PC-9 (cell line): Measurements from ENCODE around the gene CROCC. TPM values are rescaled to one million over a fixed set of nuclear protein-coding genes. Genes with fewer than 3 reads are reported as not detected.

Experiments used
- BruUV-seq: library from RNA; stranded (reverse); fragments of 400-500 nt; replicated peaks from 2 replicates; lab custom pipeline; 2021; lab: Mats Ljungman, UMichigan
- CTCF ChIA-PET: fragments of 300-600 bp; sonication (Branson Sonifier 250); formaldehyde crosslinking; loops from one replicate; lab custom pipeline; 2022; ENCODE audit warnings: antibody characterized with exemption; lab: Charles Lee
- POLR2A ChIA-PET: fragments of 300-600 bp; sonication (Branson Sonifier 250); formaldehyde crosslinking; loops from one replicate; lab custom pipeline; 2022; ENCODE audit warnings: antibody characterized with exemption; ENCODE audit not compliant: unreplicated experiment; lab: Charles Lee
- DNase-seq, 2 experiments: peaks; one replicate each; pipeline versions ENCODE4 v3.0.0 to v3.0.0-alpha.2; 2015 to 2022; ENCODE audit warnings: mixed read lengths in 1 of 2
- H2AFZ ChIP-seq: fragments of 200-600 bp; sonication (generic); 2 replicates; pipeline ENCODE4 v1.8.1; 2017; ENCODE audit warnings: antibody characterized with exemption
- H3F3A ChIP-seq: fragments of 200-600 bp; sonication (generic); 2 replicates; pipeline ENCODE4 v1.8.1; 2017; ENCODE audit warnings: antibody characterized with exemption, mild to moderate bottlenecking, low read depth; ENCODE audit not compliant: insufficient read depth
- H3K27ac ChIP-seq: fragments of 200-600 bp; sonication (generic); 2 replicates; pipeline ENCODE4 v1.6.1; 2016; ENCODE audit warnings: mixed run types
- H3K27me3 ChIP-seq: fragments of 200-600 bp; sonication (generic); 2 replicates; pipeline ENCODE4 v1.6.1; 2016; ENCODE audit warnings: low read depth, mixed run types; ENCODE audit not compliant: insufficient read depth
- H3K36me3 ChIP-seq: fragments of 200-600 bp; sonication (generic); 2 replicates; pipeline ENCODE4 v1.6.1; 2016; ENCODE audit warnings: low read depth, mixed run types
- H3K4me1 ChIP-seq: fragments of 200-600 bp; sonication (generic); replicated peaks from 2 replicates; pipeline ENCODE4 v1.6.1; 2016; ENCODE audit warnings: mixed run types; ENCODE audit not compliant: insufficient read depth
- H3K4me2 ChIP-seq: fragments of 200-600 bp; sonication (generic); 2 replicates; pipeline ENCODE4 v1.6.1; 2017; ENCODE audit warnings: mixed run types
- H3K4me3 ChIP-seq: fragments of 200-600 bp; sonication (generic); 2 replicates; pipeline ENCODE4 v1.6.1; 2016; ENCODE audit warnings: mixed run types
- H3K79me2 ChIP-seq: fragments of 200-600 bp; sonication (generic); 2 replicates; pipeline ENCODE4 v1.6.1; 2017; ENCODE audit warnings: low read depth, mixed run types
- H3K9me2 ChIP-seq: fragments of 200-600 bp; sonication (generic); 2 replicates; pipeline ENCODE4 v1.8.1; 2017; ENCODE audit warnings: mild to moderate bottlenecking; ENCODE audit not compliant: insufficient read depth
- H3K9me3 ChIP-seq: fragments of 200-600 bp; sonication (generic); 2 replicates; pipeline ENCODE4 v1.8.1; 2016; ENCODE audit warnings: low read depth; ENCODE audit not compliant: insufficient read depth
- H4K20me1 ChIP-seq: fragments of 200-600 bp; sonication (generic); 2 replicates; pipeline ENCODE4 v1.8.1; 2017; ENCODE audit not compliant: insufficient read depth
- EZH2 ChIP-seq: fragments of 200-600 bp; sonication (generic); IDR thresholded peaks from 2 replicates; pipeline ENCODE4 v1.8.0; 2017; ENCODE audit warnings: antibody characterized with exemption, low read depth
- intact Hi-C: fragments of 100-400 bp; cut with micrococcal nuclease; formaldehyde crosslinking; loops from one replicate; pipeline ENCODE4 v1.10.0; 2022; ENCODE audit not compliant: unreplicated experiment
- total RNA-seq: library from RNA; stranded (reverse); gene quantifications from 2 replicates; pipeline ENCODE4 v1.2.3, GENCODE V29; 2021
- TF ChIP-seq, protein P1 (sequence below): fragments of 200-600 bp; sonication (generic); conservative IDR thresholded peaks from 2 replicates; pipeline ENCODE4 v1.6.1; 2017; ENCODE audit warnings: mixed run types, antibody characterized with exemption, mild to moderate bottlenecking, moderate library complexity

Gene CROCC
- total RNA-seq, 1 experiment from 2014 or later: 18.9 TPM

DNA sequence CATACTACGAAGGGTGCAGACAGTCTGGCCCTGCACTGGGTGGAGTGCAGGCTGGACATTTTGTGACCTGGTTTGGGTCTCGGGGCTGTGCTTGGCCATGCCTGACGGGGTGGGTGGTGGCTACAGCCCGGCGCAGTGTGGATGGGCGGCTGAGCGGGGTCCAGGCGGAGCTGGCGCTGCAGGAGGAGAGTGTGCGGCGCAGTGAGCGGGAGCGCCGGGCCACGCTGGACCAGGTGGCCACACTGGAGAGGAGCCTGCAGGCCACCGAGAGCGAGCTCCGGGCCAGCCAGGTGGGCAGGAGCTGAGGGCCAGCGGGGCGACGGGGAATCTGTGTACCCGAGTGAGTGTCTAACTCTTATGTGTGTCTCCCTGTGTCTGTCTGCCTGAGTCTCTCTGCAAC, 44.6 kb downstream of the CROCC start:
- CTCF ChIA-PET: no interaction called here
- no peak overlapping the region for H2AFZ ChIP-seq
- BruUV-seq: no TSS peak
- no peaks in the 10 kb centered on the region for H3K79me2 ChIP-seq
- H3K9me3 ChIP-seq: no peaks in the 10 kb centered on the region
- no peaks in the 10 kb centered on the region for H3K27me3 ChIP-seq
- H3K36me3 ChIP-seq: no peaks in the 10 kb centered on the region
- H3F3A ChIP-seq: peaks cover 3% of the 10 kb centered on the region; the same call in 1 of the 2 replicates
- no peak overlapping the region for H3K27ac ChIP-seq
- H3K9me2 ChIP-seq: no peaks in the 10 kb centered on the region
- POLR2A ChIA-PET: no interaction called here
- no peaks in the 10 kb centered on the region for H4K20me1 ChIP-seq
- H3K4me3 ChIP-seq: no peak overlapping the region
- no peak overlapping the region for H3K4me2 ChIP-seq
- no peaks in the 10 kb centered on the region for H3K4me1 ChIP-seq
- no peak for TF ChIP-seq EZH2
- TF ChIP-seq, protein P1, sequence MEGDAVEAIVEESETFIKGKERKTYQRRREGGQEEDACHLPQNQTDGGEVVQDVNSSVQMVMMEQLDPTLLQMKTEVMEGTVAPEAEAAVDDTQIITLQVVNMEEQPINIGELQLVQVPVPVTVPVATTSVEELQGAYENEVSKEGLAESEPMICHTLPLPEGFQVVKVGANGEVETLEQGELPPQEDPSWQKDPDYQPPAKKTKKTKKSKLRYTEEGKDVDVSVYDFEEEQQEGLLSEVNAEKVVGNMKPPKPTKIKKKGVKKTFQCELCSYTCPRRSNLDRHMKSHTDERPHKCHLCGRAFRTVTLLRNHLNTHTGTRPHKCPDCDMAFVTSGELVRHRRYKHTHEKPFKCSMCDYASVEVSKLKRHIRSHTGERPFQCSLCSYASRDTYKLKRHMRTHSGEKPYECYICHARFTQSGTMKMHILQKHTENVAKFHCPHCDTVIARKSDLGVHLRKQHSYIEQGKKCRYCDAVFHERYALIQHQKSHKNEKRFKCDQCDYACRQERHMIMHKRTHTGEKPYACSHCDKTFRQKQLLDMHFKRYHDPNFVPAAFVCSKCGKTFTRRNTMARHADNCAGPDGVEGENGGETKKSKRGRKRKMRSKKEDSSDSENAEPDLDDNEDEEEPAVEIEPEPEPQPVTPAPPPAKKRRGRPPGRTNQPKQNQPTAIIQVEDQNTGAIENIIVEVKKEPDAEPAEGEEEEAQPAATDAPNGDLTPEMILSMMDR: no peak
- intact Hi-C loops: no loop called here
- no peak for DNase-seq

- no peaks in the 10 kb centered on the region for H3K9me2 ChIP-seq
- H3K79me2 ChIP-seq: no peaks in the 10 kb centered on the region
- BruUV-seq: no TSS peak
- no peaks in the 10 kb centered on the region for H3K9me3 ChIP-seq
- no peak overlapping the region for H3K27ac ChIP-seq
- H4K20me1 ChIP-seq: no peaks in the 10 kb centered on the region
- no peaks in the 10 kb centered on the region for H3F3A ChIP-seq
- intact Hi-C loops: no loop called here
- H3K4me3 ChIP-seq: no peak overlapping the region
- DNase-seq: no peak
- H3K4me2 ChIP-seq: no peak overlapping the region
- ChIA-PET CTCF (no interaction called here), POLR2A (no interaction called here)
- no peaks in the 10 kb centered on the region for H3K4me1 ChIP-seq
- no peak for TF ChIP-seq EZH2
- TF ChIP-seq, protein P1: no peak
- no peaks in the 10 kb centered on the region for H3K27me3 ChIP-seq
- no peaks in the 10 kb centered on the region for H3K36me3 ChIP-seq
- H2AFZ ChIP-seq: no peak overlapping the region
Measured at GRCh38 chr1:16967095-16967575, 45.4 kb downstream of the CROCC start.

DNA sequence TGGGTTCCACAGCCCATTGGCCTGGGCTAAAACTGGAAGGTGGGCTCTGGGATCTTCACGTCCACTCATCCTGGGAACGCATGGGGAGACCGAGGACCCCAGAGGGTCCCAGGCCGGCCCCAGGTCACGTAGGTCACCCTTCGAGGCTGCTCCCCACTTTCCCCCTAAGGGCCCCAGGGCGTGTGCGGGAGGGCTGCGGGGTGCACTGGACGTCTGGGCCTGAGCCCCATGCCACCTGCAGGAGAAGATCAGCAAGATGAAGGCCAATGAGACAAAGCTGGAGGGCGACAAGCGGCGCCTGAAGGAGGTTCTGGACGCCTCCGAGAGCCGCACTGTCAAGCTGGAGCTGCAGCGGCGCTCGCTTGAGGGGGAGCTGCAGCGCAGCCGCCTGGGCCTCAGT, 46.2 kb downstream of the CROCC start:
- ChIA-PET CTCF (no interaction called here), POLR2A (no interaction called here)
- BruUV-seq: no TSS peak
- TF ChIP-seq, protein P1: no peak
- TF ChIP-seq EZH2: no peak
- intact Hi-C loops: no loop called here
- Histone ChIP-seq H3K27ac (no peak overlapping the region), H3K36me3 (no peaks in the 10 kb centered on the region), H3K4me3 (no peak overlapping the region), H3K27me3 (no peaks in the 10 kb centered on the region), H3K4me2 (no peak overlapping the region), H3F3A (no peaks in the 10 kb centered on the region), H4K20me1 (no peaks in the 10 kb centered on the region), H3K4me1 (no peaks in the 10 kb centered on the region), H3K9me3 (no peaks in the 10 kb centered on the region), H3K9me2 (no peaks in the 10 kb centered on the region), H2AFZ (no peak overlapping the region), H3K79me2 (no peaks in the 10 kb centered on the region)
- DNase-seq: no peak
